Measurements from ENCODE around the gene MAN1C1.
"Not testable (repeated sequence)": the region's sequence is repeated elsewhere in the genome, so short reads cannot be mapped to it uniquely, and the experiment has no call there.

Gene MAN1C1

GRCh38 chr1:25649505-25650288 lies 33.1 kb downstream of the MAN1C1 start:
- H3K4me3 ChIP-seq (ENCODE audit: low read length), result no peak overlapping the region
- no peak for DNase-seq (ENCODE audit: low read depth, low spot score)

GRCh38 chr1:25650289-25650576 lies 33.6 kb downstream of the MAN1C1 start:
- no peak for DNase-seq (ENCODE audit: low read depth, low spot score)
- H3K4me3 ChIP-seq (ENCODE audit: low read length), result no peak overlapping the region

GRCh38 chr1:25651036-25651640 lies 34.5 kb downstream of the MAN1C1 start:
- DNase-seq (ENCODE audit: low read depth, low spot score), result no peak
- no peak overlapping the region for H3K4me3 ChIP-seq (ENCODE audit: low read length)

- no peak overlapping the region for H3K4me3 ChIP-seq (ENCODE audit: low read length)
- no peak for DNase-seq (ENCODE audit: low read depth, low spot score)
Observed at GRCh38 chr1:25651824-25652741, 35.5 kb downstream of the MAN1C1 start.

GRCh38 chr1:25653558-25653957 lies 37.0 kb downstream of the MAN1C1 start:
- no peak overlapping the region for H3K4me3 ChIP-seq (ENCODE audit: low read length)
- no peak for DNase-seq (ENCODE audit: low read depth, low spot score)

- H3K4me3 ChIP-seq (ENCODE audit: low read length), result no peak overlapping the region
- DNase-seq (ENCODE audit: low read depth, low spot score), result no peak
Observed at GRCh38 chr1:25654109-25654660, 37.6 kb downstream of the MAN1C1 start.

GRCh38 chr1:25657121-25657882 lies 40.7 kb downstream of the MAN1C1 start:
- H3K4me3 ChIP-seq (ENCODE audit: low read length), result no peak overlapping the region
- no peak for DNase-seq (ENCODE audit: low read depth, low spot score)

GRCh38 chr1:25657883-25658760 lies 41.5 kb downstream of the MAN1C1 start:
- no peak overlapping the region for H3K4me3 ChIP-seq (ENCODE audit: low read length)
- no peak for DNase-seq (ENCODE audit: low read depth, low spot score)

- no peak for DNase-seq (ENCODE audit: low read depth, low spot score)
- H3K4me3 ChIP-seq (ENCODE audit: low read length), result no peak overlapping the region
Observed at GRCh38 chr1:25658791-25659431, 42.3 kb downstream of the MAN1C1 start.

GRCh38 chr1:25661043-25661815 lies 44.6 kb downstream of the MAN1C1 start:
- DNase-seq (ENCODE audit: low read depth, low spot score), result no peak
- H3K4me3 ChIP-seq (ENCODE audit: low read length), result no peak overlapping the region

- H3K4me3 ChIP-seq (ENCODE audit: low read length), result no peak overlapping the region
- DNase-seq (ENCODE audit: low read depth, low spot score), result no peak
Observed at GRCh38 chr1:25662061-25662460, 45.5 kb downstream of the MAN1C1 start.

- DNase-seq (ENCODE audit: low read depth, low spot score); H3K4me3 ChIP-seq (ENCODE audit: low read length): not testable (repeated sequence)
Observed at GRCh38 chr1:25662959-25663358, 46.4 kb downstream of the MAN1C1 start.

GRCh38 chr1:25664357-25665199 lies 48.0 kb downstream of the MAN1C1 start:
- H3K4me3 ChIP-seq (ENCODE audit: low read length), result no peak overlapping the region
- no peak for DNase-seq (ENCODE audit: low read depth, low spot score)

GRCh38 chr1:25666460-25666859 lies 49.9 kb downstream of the MAN1C1 start:
- H3K4me3 ChIP-seq (ENCODE audit: low read length), result no peak overlapping the region
- DNase-seq (ENCODE audit: low read depth, low spot score), result no peak

GRCh38 chr1:25668931-25669573 lies 52.5 kb downstream of the MAN1C1 start:
- DNase-seq (ENCODE audit: low read depth, low spot score), result no peak

More at GRCh38 chr1:25668931-25669573, 52.5 kb downstream of the MAN1C1 start:
- no peak overlapping the region for H3K4me3 ChIP-seq (ENCODE audit: low read length)
